ENCODE results near the gene CAVIN2. TPM values are rescaled to one million over a fixed set of nuclear protein-coding genes. Genes with fewer than 3 reads are reported as not detected.

Gene CAVIN2
- total and polyA plus RNA-seq, 9 of the 15 experiments (the other 6 are each of a cell fraction or from before 2014, with no cell fraction given) = 20.6 to 92.4 (median 69.0) TPM

GRCh38 chr2:191795715-191796114 is 51.2 kb downstream of the CAVIN2 start:
- no peak overlapping the region for H3K27ac ChIP-seq (ENCODE audit: extremely low read depth, low read depth, low read length)
- intact Hi-C loops (cut with micrococcal nuclease) = no loop called here
- ATAC-seq (no peak), FAIRE-seq (no peak), DNase-seq (ENCODE audit: extremely low read depth in 1 of 4, low spot score in 3 of 4) (no peak)
- CTCF ChIA-PET (ENCODE audit: low intra/inter-chr PET ratio) = no interaction called here
- H4K20me1 ChIP-seq (replicated peaks; ENCODE audit: control insufficient read depth, insufficient read depth, low read length) = no peaks in the 10 kb centered on the region
- H3K9me1 ChIP-seq (ENCODE audit: control insufficient read depth, insufficient read depth, low read length) = no peaks in the 10 kb centered on the region
- BruUV-seq (replicated peaks) = no TSS peak
- peaks cover 0 to 2% of the 10 kb centered on the region in 2 experiments; a peak in 2 of 5 replicates for H3K27me3 ChIP-seq (ENCODE audit: control insufficient read depth in 2 of 2, insufficient read depth in 2 of 2, low read length in 2 of 2)
- no peaks in the 10 kb centered on the region for H3K36me3 ChIP-seq (ENCODE audit: control insufficient read depth, insufficient read depth, low read length)
- no peaks in the 10 kb centered on the region for H3K79me2 ChIP-seq (ENCODE audit: control insufficient read depth, insufficient read depth, low read length)
- WGBS (ENCODE audit: insufficient coverage, low coverage, missing lambda C conversion rate) = 33% methylated on average over 2 of the region's 2 CpGs
- in situ Hi-C loops (cut with MboI) = loop anchor here (10.0 kb wide), 1 partner anchor 251 kb away; no protein-coding TSS in a partner anchor
- POLR2A ChIA-PET = no interaction called here
- no peak overlapping the region for H3K4me2 ChIP-seq (ENCODE audit: insufficient read depth, low read length)
- H3K4me1 ChIP-seq (replicated peaks in 1 of 2; ENCODE audit: control insufficient read depth in 2 of 2, insufficient read depth in 2 of 2, low read length in 2 of 2) = no peaks in the 10 kb centered on the region
- H3K9me3 ChIP-seq (replicated peaks; ENCODE audit: control insufficient read depth, insufficient read depth, low read depth, low read length) = no peaks in the 10 kb centered on the region
- H3K9ac ChIP-seq (ENCODE audit: insufficient read depth in 1 of 2, low read depth in 2 of 2, low read length in 2 of 2) = no peak overlapping the region
- H3K4me3 ChIP-seq = no peak overlapping the region
- no peak overlapping the region for H2AFZ ChIP-seq (ENCODE audit: low read depth, low read length)
- TF ChIP-seq MYBL2 (IDR thresholded peaks at IDR 0.05; ENCODE audit: low read depth) (no peak), MYBL2 (CRISPR knock-in tag; IDR thresholded peaks at IDR 0.05; ENCODE audit: borderline replicate concordance) (no peak), KLF10 (CRISPR knock-in tag; IDR thresholded peaks at IDR 0.05) (no peak), ZNF436 (CRISPR knock-in tag; IDR thresholded peaks at IDR 0.05) (no peak), RCOR1 (IDR thresholded peaks at IDR 0.05; ENCODE audit: borderline replicate concordance in 1 of 2, low read depth in 2 of 2, low read length in 2 of 2) (no peak), ZNF384 (IDR thresholded peaks at IDR 0.05; ENCODE audit: low read depth, low read length) (no peak), SUPT5H (IDR thresholded peaks at IDR 0.05) (no peak), ZNF764 (CRISPR knock-in tag; IDR thresholded peaks at IDR 0.05; ENCODE audit: low read depth) (no peak), PRPF4 (IDR thresholded peaks at IDR 0.05; ENCODE audit: insufficient read depth, low read depth, low read length, poor library complexity, severe bottlenecking) (no peak), NEUROD1 (IDR thresholded peaks at IDR 0.05; ENCODE audit: borderline replicate concordance, low read depth, low read length, partially characterized antibody) (no peak), RBM39 (optimal IDR thresholded peaks at IDR 0.05; ENCODE audit: low read depth, low read length) (no peak), RBM15 (IDR thresholded peaks at IDR 0.05; ENCODE audit: insufficient read depth, low read length) (no peak), SRSF7 (optimal IDR thresholded peaks at IDR 0.05; ENCODE audit: low read depth, low read length) (no peak), UBTF (IDR thresholded peaks at IDR 0.05; ENCODE audit: borderline replicate concordance in 1 of 2, low read depth in 2 of 2, low read length in 2 of 2) (no peak), SMARCA4 (IDR thresholded peaks at IDR 0.05) (no peak)
- TF ChIP-seq, protein P1, sequence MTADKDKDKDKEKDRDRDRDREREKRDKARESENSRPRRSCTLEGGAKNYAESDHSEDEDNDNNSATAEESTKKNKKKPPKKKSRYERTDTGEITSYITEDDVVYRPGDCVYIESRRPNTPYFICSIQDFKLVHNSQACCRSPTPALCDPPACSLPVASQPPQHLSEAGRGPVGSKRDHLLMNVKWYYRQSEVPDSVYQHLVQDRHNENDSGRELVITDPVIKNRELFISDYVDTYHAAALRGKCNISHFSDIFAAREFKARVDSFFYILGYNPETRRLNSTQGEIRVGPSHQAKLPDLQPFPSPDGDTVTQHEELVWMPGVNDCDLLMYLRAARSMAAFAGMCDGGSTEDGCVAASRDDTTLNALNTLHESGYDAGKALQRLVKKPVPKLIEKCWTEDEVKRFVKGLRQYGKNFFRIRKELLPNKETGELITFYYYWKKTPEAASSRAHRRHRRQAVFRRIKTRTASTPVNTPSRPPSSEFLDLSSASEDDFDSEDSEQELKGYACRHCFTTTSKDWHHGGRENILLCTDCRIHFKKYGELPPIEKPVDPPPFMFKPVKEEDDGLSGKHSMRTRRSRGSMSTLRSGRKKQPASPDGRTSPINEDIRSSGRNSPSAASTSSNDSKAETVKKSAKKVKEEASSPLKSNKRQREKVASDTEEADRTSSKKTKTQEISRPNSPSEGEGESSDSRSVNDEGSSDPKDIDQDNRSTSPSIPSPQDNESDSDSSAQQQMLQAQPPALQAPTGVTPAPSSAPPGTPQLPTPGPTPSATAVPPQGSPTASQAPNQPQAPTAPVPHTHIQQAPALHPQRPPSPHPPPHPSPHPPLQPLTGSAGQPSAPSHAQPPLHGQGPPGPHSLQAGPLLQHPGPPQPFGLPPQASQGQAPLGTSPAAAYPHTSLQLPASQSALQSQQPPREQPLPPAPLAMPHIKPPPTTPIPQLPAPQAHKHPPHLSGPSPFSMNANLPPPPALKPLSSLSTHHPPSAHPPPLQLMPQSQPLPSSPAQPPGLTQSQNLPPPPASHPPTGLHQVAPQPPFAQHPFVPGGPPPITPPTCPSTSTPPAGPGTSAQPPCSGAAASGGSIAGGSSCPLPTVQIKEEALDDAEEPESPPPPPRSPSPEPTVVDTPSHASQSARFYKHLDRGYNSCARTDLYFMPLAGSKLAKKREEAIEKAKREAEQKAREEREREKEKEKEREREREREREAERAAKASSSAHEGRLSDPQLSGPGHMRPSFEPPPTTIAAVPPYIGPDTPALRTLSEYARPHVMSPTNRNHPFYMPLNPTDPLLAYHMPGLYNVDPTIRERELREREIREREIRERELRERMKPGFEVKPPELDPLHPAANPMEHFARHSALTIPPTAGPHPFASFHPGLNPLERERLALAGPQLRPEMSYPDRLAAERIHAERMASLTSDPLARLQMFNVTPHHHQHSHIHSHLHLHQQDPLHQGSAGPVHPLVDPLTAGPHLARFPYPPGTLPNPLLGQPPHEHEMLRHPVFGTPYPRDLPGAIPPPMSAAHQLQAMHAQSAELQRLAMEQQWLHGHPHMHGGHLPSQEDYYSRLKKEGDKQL (CRISPR knock-in tag; IDR thresholded peaks at IDR 0.05; ENCODE audit: borderline replicate concordance) = no peak

All from K562 (cell line).